Suprapubic skin (tissue), 4 donors: Measurements from ENCODE around the gene MIGA1. TPM values are rescaled to one million over a fixed set of nuclear protein-coding genes. Genes with fewer than 3 reads are reported as not detected.
"Not testable (repeated sequence)": the region's sequence is repeated elsewhere in the genome, so short reads cannot be mapped to it uniquely, and the experiment has no call there.

Source experiments
- DNase-seq, 2 donors: peaks; one replicate each; pipeline ENCODE4 v3.0.0-alpha.2; 2019; ENCODE audit warnings: low spot score in 2 of 2
- H3K27ac ChIP-seq: fragments of 200-600 bp; sonication (generic); one replicate; pipeline ENCODE4 v1.5.1; 2019
- H3K27me3 ChIP-seq: fragments of 200-600 bp; sonication (generic); one replicate; pipeline ENCODE4 v1.5.1; 2019
- H3K36me3 ChIP-seq: fragments of 200-600 bp; sonication (generic); one replicate; pipeline ENCODE4 v1.5.1; 2019
- H3K4me1 ChIP-seq: fragments of 200-600 bp; sonication (generic); one replicate; pipeline ENCODE4 v1.5.1; 2019
- H3K4me3 ChIP-seq: fragments of 200-600 bp; sonication (generic); one replicate; pipeline ENCODE4 v1.5.1; 2019; ENCODE audit warnings: mild to moderate bottlenecking
- H3K9me3 ChIP-seq: fragments of 200-600 bp; sonication (generic); one replicate; pipeline ENCODE4 v1.5.1; 2019
- EP300 ChIP-seq: sonication (generic); formaldehyde crosslinking; IDR thresholded peaks from one replicate; pipeline ENCODE4 v1.6.1; 2017; ENCODE audit warnings: antibody characterized with exemption
- POLR2A ChIP-seq, 2 donors: fragments of 450-650 bp; IDR thresholded peaks; one replicate each; pipeline ENCODE4 v1.6.1; 2017; ENCODE audit warnings: antibody characterized with exemption in 2 of 2, mild to moderate bottlenecking in 2 of 2, moderate library complexity in 2 of 2
- POLR2AphosphoS5 ChIP-seq, 3 donors: sonication (generic); formaldehyde crosslinking; IDR thresholded peaks; one replicate each; pipeline ENCODE4 v1.6.1; 2017; ENCODE audit warnings: antibody characterized with exemption in 3 of 3
- WGBS: methylation state at CpG from one replicate; pipeline ENCODE4 v1.1.5; 2018; 5-methylcytosine and 5-hydroxymethylcytosine counted together
- total RNA-seq, 4 donors: library from RNA; depleted of rRNA; stranded (reverse); fragments of >200 nt; gene quantifications; one replicate each; pipeline ENCODE4 v1.1.0, GENCODE V29; 2016
- TF ChIP-seq, protein P1 (sequence below), 2 donors: fragments of 200-600 bp in 1 of 2; fragments of 450-650 bp in 1 of 2; sonication (generic) in 1 of 2; IDR thresholded peaks; one replicate each; pipeline ENCODE4 v1.5.1; 2016 to 2019; ENCODE audit warnings: antibody characterized with exemption in 2 of 2, mild to moderate bottlenecking in 1 of 2, moderate library complexity in 1 of 2

The MIGA1 gene
- total RNA-seq, 4 donors from 2014 or later = 7.6 to 17.6 (median 10.2) TPM

DNA sequence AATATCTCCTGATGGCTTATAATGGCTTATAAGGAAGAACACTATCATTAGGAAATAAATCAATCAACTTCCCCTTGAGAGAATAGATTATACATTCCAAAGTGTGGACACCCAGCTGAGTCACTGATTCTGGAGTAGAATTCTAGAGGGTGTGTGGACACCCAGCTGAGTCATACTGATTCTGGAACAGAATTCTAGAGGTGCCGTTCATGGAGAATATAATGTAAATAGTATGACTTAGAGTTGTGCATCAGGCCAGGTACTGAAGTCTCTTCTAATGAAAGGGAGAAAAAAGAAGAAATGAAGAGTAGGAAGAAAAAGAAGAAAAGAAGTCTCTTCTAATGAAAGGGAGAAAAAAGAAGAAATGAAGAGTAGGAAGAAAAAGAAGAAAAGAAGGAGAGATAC lies 17.4 kb upstream of the MIGA1 start:
- no peak for DNase-seq
- H3K27me3 ChIP-seq = no peaks in the 10 kb centered on the region
- H3K4me1 ChIP-seq = peaks cover 17% of the 10 kb centered on the region
- H3K36me3 ChIP-seq = no peaks in the 10 kb centered on the region
- H3K4me3 ChIP-seq = no peak overlapping the region
- TF ChIP-seq, protein P1, sequence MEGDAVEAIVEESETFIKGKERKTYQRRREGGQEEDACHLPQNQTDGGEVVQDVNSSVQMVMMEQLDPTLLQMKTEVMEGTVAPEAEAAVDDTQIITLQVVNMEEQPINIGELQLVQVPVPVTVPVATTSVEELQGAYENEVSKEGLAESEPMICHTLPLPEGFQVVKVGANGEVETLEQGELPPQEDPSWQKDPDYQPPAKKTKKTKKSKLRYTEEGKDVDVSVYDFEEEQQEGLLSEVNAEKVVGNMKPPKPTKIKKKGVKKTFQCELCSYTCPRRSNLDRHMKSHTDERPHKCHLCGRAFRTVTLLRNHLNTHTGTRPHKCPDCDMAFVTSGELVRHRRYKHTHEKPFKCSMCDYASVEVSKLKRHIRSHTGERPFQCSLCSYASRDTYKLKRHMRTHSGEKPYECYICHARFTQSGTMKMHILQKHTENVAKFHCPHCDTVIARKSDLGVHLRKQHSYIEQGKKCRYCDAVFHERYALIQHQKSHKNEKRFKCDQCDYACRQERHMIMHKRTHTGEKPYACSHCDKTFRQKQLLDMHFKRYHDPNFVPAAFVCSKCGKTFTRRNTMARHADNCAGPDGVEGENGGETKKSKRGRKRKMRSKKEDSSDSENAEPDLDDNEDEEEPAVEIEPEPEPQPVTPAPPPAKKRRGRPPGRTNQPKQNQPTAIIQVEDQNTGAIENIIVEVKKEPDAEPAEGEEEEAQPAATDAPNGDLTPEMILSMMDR (IDR thresholded peaks at IDR 0.05) = no peak
- no peak for TF ChIP-seq POLR2AphosphoS5 (IDR thresholded peaks at IDR 0.05)
- no peak for TF ChIP-seq EP300
- no peak for TF ChIP-seq POLR2A (IDR thresholded peaks at IDR 0.05)
- H3K9me3 ChIP-seq = no peaks in the 10 kb centered on the region
- 30% methylated on average over 1 of the region's 1 CpG for WGBS
- no peak overlapping the region for H3K27ac ChIP-seq

DNA sequence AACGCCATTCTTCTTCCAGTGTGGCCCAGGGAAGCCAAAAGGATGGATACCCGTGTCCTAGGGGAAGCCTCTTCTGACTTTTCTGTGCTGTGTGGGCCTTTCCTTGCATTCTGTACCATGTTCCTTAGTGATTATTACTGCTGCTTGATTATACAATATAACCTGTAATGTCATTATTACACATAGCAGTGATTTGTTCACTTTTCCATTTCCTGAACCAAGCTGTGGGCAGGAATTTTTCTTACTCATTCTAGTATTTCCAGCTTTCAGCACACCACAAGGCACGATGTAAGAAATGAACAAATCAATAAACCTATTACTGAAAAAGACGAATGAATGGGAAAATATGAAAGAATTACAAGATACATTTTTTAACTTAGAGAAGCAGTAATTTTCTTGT lies 11.4 kb upstream of the MIGA1 start:
- no peaks in the 10 kb centered on the region for H3K9me3 ChIP-seq
- H3K4me1 ChIP-seq = no peaks in the 10 kb centered on the region
- no peaks in the 10 kb centered on the region for H3K36me3 ChIP-seq
- H3K27ac ChIP-seq = no peak overlapping the region
- no peak overlapping the region for H3K4me3 ChIP-seq
- H3K27me3 ChIP-seq = no peaks in the 10 kb centered on the region
- TF ChIP-seq EP300 (no peak), POLR2A (IDR thresholded peaks at IDR 0.05) (no peak), POLR2AphosphoS5 (IDR thresholded peaks at IDR 0.05) (no peak)
- TF ChIP-seq, protein P1 (IDR thresholded peaks at IDR 0.05) = no peak
- no peak for DNase-seq
- 88% methylated on average over 4 of the region's 4 CpGs for WGBS

DNA sequence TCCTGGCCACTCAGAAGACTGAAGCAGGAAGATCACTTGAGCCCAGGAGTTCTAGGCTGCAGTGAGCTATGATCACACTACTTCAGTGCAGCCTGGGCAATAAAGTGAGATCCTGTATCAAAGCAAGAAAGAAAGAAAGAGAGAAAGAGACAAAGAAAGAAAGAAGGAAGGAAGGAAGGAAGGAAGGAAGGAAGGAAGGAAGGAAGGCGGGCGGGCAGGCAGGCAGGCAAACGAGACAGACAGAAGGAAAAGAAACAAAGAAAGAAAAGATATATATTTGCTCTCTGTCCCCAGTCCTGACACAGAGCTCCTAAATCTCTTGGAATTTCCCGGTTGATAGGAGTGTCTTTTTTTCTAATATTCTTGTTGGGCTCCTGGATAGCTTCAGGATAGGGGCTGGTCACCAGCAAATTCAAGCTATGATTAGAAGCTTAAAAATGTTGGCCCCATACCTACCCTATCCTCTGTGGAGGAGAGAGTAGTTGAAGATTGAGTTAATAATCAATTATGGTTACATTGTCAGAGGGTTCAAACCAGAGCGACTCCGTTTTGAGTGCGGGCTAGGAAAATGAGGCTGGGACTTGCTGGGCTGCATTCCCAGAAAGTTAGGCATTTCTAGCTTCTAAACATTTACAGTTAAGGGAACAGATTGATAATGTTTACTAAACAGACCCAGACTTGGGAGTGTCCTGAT lies 3.3 kb upstream of the MIGA1 start:
- DNase-seq = no peak
- Histone ChIP-seq H3K27me3 (no peaks in the 10 kb centered on the region), H3K4me1 (peaks cover 11% of the 10 kb centered on the region), H3K9me3 (no peaks in the 10 kb centered on the region), H3K4me3 (no peak overlapping the region), H3K27ac (no peak overlapping the region), H3K36me3 (no peaks in the 10 kb centered on the region)
- 72% methylated on average over 7 of the region's 7 CpGs for WGBS
- TF ChIP-seq POLR2AphosphoS5 (IDR thresholded peaks at IDR 0.05) (no peak), POLR2A (IDR thresholded peaks at IDR 0.05) (no peak), EP300 (no peak)
- TF ChIP-seq, protein P1 (IDR thresholded peaks at IDR 0.05) = no peak

GRCh38 chr1:77781683-77782082 lies 2.2 kb downstream of the MIGA1 start:
- DNase-seq = no peak
- no peaks in the 10 kb centered on the region for H3K27me3 ChIP-seq
- WGBS = 65% methylated on average over 1 of the region's 1 CpG
- no peak overlapping the region for H3K4me3 ChIP-seq
- no peak overlapping the region for H3K27ac ChIP-seq
- H3K36me3 ChIP-seq = peaks cover 33% of the 10 kb centered on the region
- TF ChIP-seq POLR2AphosphoS5 (IDR thresholded peaks at IDR 0.05) (no peak), POLR2A (IDR thresholded peaks at IDR 0.05) (no peak)
- H3K9me3 ChIP-seq = no peaks in the 10 kb centered on the region
- H3K4me1 ChIP-seq = peaks cover 14% of the 10 kb centered on the region

DNA sequence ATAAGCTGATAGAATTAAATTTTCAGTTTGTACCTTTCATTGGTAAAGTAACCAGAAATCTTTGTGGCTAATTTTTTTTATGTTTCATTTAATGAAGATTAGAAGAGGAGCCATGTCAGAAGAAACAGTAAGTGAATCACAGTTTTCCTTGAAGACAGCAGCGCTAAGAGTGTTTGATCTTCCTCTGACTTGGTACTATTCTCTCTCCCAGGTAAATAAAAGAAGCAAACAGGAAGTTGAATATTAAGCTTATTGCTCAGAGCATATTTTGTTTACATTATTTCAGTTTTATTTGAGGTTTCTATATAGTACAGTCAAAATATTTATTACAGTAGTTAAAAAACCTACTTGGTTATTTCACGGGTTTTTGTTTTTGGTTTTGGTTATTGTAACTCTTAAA lies 3.7 kb downstream of the MIGA1 start:
- no peak for DNase-seq
- WGBS = 90% methylated on average over 2 of the region's 2 CpGs
- peaks cover 14% of the 10 kb centered on the region for H3K4me1 ChIP-seq
- H3K36me3 ChIP-seq = peaks cover 46% of the 10 kb centered on the region
- H3K4me3 ChIP-seq = no peak overlapping the region
- H3K27ac ChIP-seq = no peak overlapping the region
- no peak for TF ChIP-seq POLR2A (IDR thresholded peaks at IDR 0.05)
- TF ChIP-seq, protein P1 (IDR thresholded peaks at IDR 0.05) = no peak
- no peak for TF ChIP-seq EP300
- H3K9me3 ChIP-seq = no peaks in the 10 kb centered on the region
- no peaks in the 10 kb centered on the region for H3K27me3 ChIP-seq

- H3K4me1 ChIP-seq, H3K9me3 ChIP-seq, H3K4me3 ChIP-seq, DNase-seq, H3K27me3 ChIP-seq, H3K27ac ChIP-seq: not testable (repeated sequence)
- peaks cover 64% of the 10 kb centered on the region for H3K36me3 ChIP-seq
- 93% methylated on average over 2 of the region's 2 CpGs for WGBS
Observed at GRCh38 chr1:77786093-77786741, 6.8 kb downstream of the MIGA1 start.
